HEK293T (cell line): ENCODE data around the gene PYCR2.

Experiments
- ELF4 ChIP-seq: fragments of 450-650 bp; IDR thresholded peaks from 2 replicates; pipeline ENCODE4 v1.6.1; 2017; ENCODE audit warnings: antibody characterized with exemption
- FOXM1 ChIP-seq: fragments of 450-650 bp; IDR thresholded peaks from 2 replicates; pipeline ENCODE4 v1.6.1; 2017; ENCODE audit warnings: mild to moderate bottlenecking, borderline replicate concordance
- SP1 ChIP-seq: fragments of 450-650 bp; IDR thresholded peaks from 2 replicates; pipeline ENCODE4 v1.6.1; 2017
- SUZ12 ChIP-seq: fragments of 450-650 bp; IDR thresholded peaks from 2 replicates; pipeline ENCODE4 v1.6.1; 2016; ENCODE audit warnings: mild to moderate bottlenecking
- TARDBP ChIP-seq: fragments of 450-650 bp; IDR thresholded peaks from 2 replicates; pipeline ENCODE4 v1.6.1; 2016

DNA sequence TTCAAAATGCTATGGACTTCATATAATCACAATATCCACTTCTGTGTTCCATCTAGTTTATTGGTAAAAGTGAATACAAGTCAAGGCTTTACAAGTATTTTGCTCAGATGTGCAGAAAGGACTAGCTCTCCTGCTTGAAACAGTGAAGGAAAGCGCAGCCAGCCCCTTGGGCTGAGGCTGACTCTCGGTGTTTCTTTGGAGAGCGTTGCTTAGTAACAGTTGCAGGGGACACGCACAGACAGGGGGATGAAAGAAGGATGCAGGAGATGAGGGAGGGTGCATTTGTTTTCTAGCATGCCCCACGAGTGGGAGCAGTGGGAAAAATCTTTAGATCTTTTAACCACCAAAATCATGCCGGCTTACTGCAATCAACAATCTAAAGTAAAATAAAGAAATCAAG, 9.1 kb downstream of the PYCR2 start:
- TF ChIP-seq TARDBP: no peak
- no peak for TF ChIP-seq SP1
- TF ChIP-seq SUZ12: no peak
- TF ChIP-seq FOXM1: no peak
- TF ChIP-seq ELF4: no peak
